B cell (primary cell): Measurements from ENCODE around the gene POU2AF1. TPM values are rescaled to one million over a fixed set of nuclear protein-coding genes. Genes with fewer than 3 reads are reported as not detected.

Experiments
- ATAC-seq: fragments of 200-7000 bp; cut with Tn5 transposase; one replicate; pipeline ENCODE4 v1.10.0; 2021; ENCODE audit warnings: low read depth, mild to moderate bottlenecking, moderate number of reproducible peaks, moderate library complexity
- CTCF ChIA-PET: fragments of 350-600 bp; sonication (Branson Sonifier 250); formaldehyde crosslinking; loops from one replicate; lab custom pipeline; 2021; ENCODE audit warnings: antibody characterized with exemption, inconsistent platforms; lab: Charles Lee
- POLR2A ChIA-PET: fragments of 350-600 bp; sonication (Branson Sonifier 250); formaldehyde crosslinking; loops from one replicate; lab custom pipeline; 2021; ENCODE audit warnings: antibody characterized with exemption; lab: Charles Lee
- DNase-seq: peaks from one replicate; pipeline ENCODE4 v3.0.0; 2013
- H2AFZ ChIP-seq: 2 replicates; pipeline ENCODE4 v1.6.1; 2012; ENCODE audit warnings: mild to moderate bottlenecking, low read depth, low read length; ENCODE audit not compliant: insufficient read depth, poor library complexity, severe bottlenecking
- H3K27ac ChIP-seq, 2 donors: 1 replicate in 1 of 2; 2 replicates in 1 of 2; pipeline ENCODE4 v1.5.1; 2012 to 2013; ENCODE audit warnings: low read length in 2 of 2, mild to moderate bottlenecking in 2 of 2, moderate library complexity in 1 of 2
- H3K27me3 ChIP-seq, 4 experiments: fragments of 200-600 bp in 1 of 4; sonication (generic) in 1 of 4; replicated peaks in 1 of 4; 1 replicate in 2 of 4; 2 replicates in 2 of 4; pipeline versions ENCODE4 v1.6.1 to v1.7.0; 2013 to 2016; ENCODE audit warnings: low read length in 3 of 4, mild to moderate bottlenecking in 2 of 4, mixed read lengths in 1 of 4, moderate library complexity in 1 of 4; ENCODE audit not compliant: insufficient read depth in 4 of 4, control insufficient read depth in 3 of 4; ENCODE audit errors: control extremely low read depth in 1 of 4
- H3K36me3 ChIP-seq, 2 experiments: replicated peaks in 1 of 2; 1 replicate in 1 of 2; 2 replicates in 1 of 2; pipeline versions ENCODE4 v1.6.1 to v1.7.1; 2013; ENCODE audit warnings: low read length in 1 of 2; ENCODE audit not compliant: insufficient read depth in 2 of 2, control insufficient read depth in 1 of 2; ENCODE audit errors: control extremely low read depth in 1 of 2, extremely low read depth in 1 of 2
- H3K4me1 ChIP-seq, 2 donors: fragments of 200-600 bp in 1 of 2; sonication (generic) in 1 of 2; 1 replicate in 1 of 2; 2 replicates in 1 of 2; pipeline versions ENCODE4 v1.5.1 to v1.6.1; 2013 to 2017; ENCODE audit warnings: low read length in 2 of 2; ENCODE audit not compliant: control insufficient read depth in 2 of 2, insufficient read depth in 2 of 2
- H3K4me2 ChIP-seq: replicated peaks from 2 replicates; pipeline ENCODE3; 2012; ENCODE audit warnings: mild to moderate bottlenecking, low read depth, low read length; ENCODE audit not compliant: poor library complexity, severe bottlenecking
- H3K4me3 ChIP-seq, 5 experiments: fragments of 200-600 bp in 1 of 5; sonication (generic) in 1 of 5; 1 replicate in 3 of 5; 2 replicates in 2 of 5; pipeline versions ENCODE4 v1.5.1 to v1.7.0; 2011 to 2016; ENCODE audit warnings: low read length in 4 of 5, mild to moderate bottlenecking in 4 of 5, low read depth in 2 of 5, control low read depth in 1 of 5, moderate library complexity in 1 of 5; ENCODE audit not compliant: insufficient read depth in 1 of 5; ENCODE audit errors: control extremely low read depth in 1 of 5, extremely low read depth in 1 of 5
- H3K79me2 ChIP-seq: fragments of 200-600 bp; sonication (generic); one replicate; pipeline ENCODE4 v1.6.0; 2016; ENCODE audit warnings: low read length; ENCODE audit not compliant: control insufficient read depth, insufficient read depth
- H3K9ac ChIP-seq: fragments of 200-600 bp; sonication (generic); 2 replicates; pipeline ENCODE4 v1.6.1; 2017; ENCODE audit warnings: mild to moderate bottlenecking, low read length, moderate library complexity
- H3K9me3 ChIP-seq, 3 donors: one replicate each; pipeline versions ENCODE4 v1.6.1 to v1.7.1; 2013; ENCODE audit warnings: low read length in 2 of 3; ENCODE audit not compliant: control insufficient read depth in 2 of 3, insufficient read depth in 1 of 3; ENCODE audit errors: control extremely low read depth in 1 of 3
- H4K20me1 ChIP-seq: 2 replicates; pipeline ENCODE4 v1.6.0; 2012; ENCODE audit warnings: mild to moderate bottlenecking, low read length; ENCODE audit not compliant: insufficient read depth, control insufficient read depth, poor library complexity, severe bottlenecking
- H3K27ac Mint-ChIP-seq: one replicate; pipeline ENCODE4 v1.8.0; 2021; ENCODE audit warnings: mixed read lengths
- H3K27me3 Mint-ChIP-seq: one replicate; pipeline ENCODE4 v1.8.0; 2021; ENCODE audit warnings: mixed read lengths
- H3K4me1 Mint-ChIP-seq: one replicate; pipeline ENCODE4 v1.8.0; 2021; ENCODE audit warnings: mixed read lengths
- H3K4me3 Mint-ChIP-seq: one replicate; pipeline ENCODE4 v1.8.0; 2021; ENCODE audit warnings: mixed read lengths
- H3K9me3 Mint-ChIP-seq: one replicate; pipeline ENCODE4 v1.8.0; 2022; ENCODE audit warnings: mixed read lengths; ENCODE audit not compliant: insufficient read depth
- EZH2 ChIP-seq: IDR thresholded peaks from 2 replicates; pipeline ENCODE4 v1.6.1; 2012; ENCODE audit warnings: borderline replicate concordance, low read depth, mild to moderate bottlenecking, moderate library complexity, low read length; ENCODE audit not compliant: insufficient read depth, poor library complexity, severe bottlenecking
- WGBS: methylation state at CpG from one replicate; pipeline ENCODE4 v1.1.5; 2013; ENCODE audit warnings: missing lambda C conversion rate; ENCODE audit not compliant: insufficient coverage; 5-methylcytosine and 5-hydroxymethylcytosine counted together
- intact Hi-C: fragments of 100-400 bp; cut with micrococcal nuclease; formaldehyde crosslinking; loops from one replicate; pipeline ENCODE4 v1.10.0; 2022
- polyA plus RNA-seq: library from polyadenylated mRNA; depleted of rRNA; stranded (reverse); fragments of >200 nt; gene quantifications from 2 replicates; pipeline ENCODE4 v1.2.3, GENCODE V29; 2012
- total RNA-seq, 2 donors: library from RNA; stranded (reverse); fragments of 120-200 nt in 1 of 2; gene quantifications; 1 replicate in 1 of 2; 2 replicates in 1 of 2; pipeline versions ENCODE4 v1.2.3 to v1.2.4, GENCODE V29; 2013 to 2022
- TF ChIP-seq, protein P1 (sequence below): fragments of 200-600 bp; IDR thresholded peaks from one replicate; pipeline ENCODE4 v1.8.0; 2022; ENCODE audit warnings: antibody characterized with exemption, mild to moderate bottlenecking

POU2AF1 gene
- total and polyA plus RNA-seq, 2 donors (not counting 1 experiment from before 2014, with no cell fraction given), result 308 to 407 TPM

DNA sequence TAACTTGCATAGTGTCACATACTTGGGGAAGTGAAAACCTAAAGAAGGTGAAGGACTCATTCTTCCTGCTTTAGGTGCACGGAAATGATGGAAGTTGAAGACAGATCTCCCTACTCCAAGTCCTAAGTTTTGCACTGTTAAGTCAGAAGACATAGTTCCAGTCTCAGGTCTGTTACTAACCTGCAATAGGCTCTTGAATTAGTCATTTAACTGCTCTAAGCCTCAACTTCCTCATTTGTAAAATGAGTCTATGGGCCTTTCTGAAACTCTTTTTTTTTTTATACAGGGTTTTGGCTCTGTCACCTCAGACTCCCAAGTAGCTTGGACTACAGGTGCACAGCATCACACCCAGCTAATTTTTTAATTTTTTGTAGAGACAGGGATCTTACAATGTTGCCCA is 30.8 kb upstream of the POU2AF1 start:
- peaks cover under 1% of the 10 kb centered on the region for H3K9me3 Mint-ChIP-seq
- H2AFZ ChIP-seq, result no peak overlapping the region
- intact Hi-C loops, result loop anchor here (1.0 kb wide), 2 partner anchors 7 to 11 kb away; no protein-coding TSS in a partner anchor
- H3K27me3 Mint-ChIP-seq, result no peaks in the 10 kb centered on the region
- TF ChIP-seq, protein P1, sequence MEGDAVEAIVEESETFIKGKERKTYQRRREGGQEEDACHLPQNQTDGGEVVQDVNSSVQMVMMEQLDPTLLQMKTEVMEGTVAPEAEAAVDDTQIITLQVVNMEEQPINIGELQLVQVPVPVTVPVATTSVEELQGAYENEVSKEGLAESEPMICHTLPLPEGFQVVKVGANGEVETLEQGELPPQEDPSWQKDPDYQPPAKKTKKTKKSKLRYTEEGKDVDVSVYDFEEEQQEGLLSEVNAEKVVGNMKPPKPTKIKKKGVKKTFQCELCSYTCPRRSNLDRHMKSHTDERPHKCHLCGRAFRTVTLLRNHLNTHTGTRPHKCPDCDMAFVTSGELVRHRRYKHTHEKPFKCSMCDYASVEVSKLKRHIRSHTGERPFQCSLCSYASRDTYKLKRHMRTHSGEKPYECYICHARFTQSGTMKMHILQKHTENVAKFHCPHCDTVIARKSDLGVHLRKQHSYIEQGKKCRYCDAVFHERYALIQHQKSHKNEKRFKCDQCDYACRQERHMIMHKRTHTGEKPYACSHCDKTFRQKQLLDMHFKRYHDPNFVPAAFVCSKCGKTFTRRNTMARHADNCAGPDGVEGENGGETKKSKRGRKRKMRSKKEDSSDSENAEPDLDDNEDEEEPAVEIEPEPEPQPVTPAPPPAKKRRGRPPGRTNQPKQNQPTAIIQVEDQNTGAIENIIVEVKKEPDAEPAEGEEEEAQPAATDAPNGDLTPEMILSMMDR, result no peak
- TF ChIP-seq EZH2, result no peak
- ATAC-seq (peak; percentile 81), DNase-seq (peak; percentile 75)
- no peaks in the 10 kb centered on the region for H3K27me3 ChIP-seq
- peak overlapping the region; percentile 67 for H3K4me3 Mint-ChIP-seq
- peak overlapping the region; percentile 4 to 60 for H3K27ac ChIP-seq
- H4K20me1 ChIP-seq, result no peaks in the 10 kb centered on the region
- H3K79me2 ChIP-seq, result peaks cover 26% of the 10 kb centered on the region
- peaks cover 64 to 74% of the 10 kb centered on the region in 2 donors for H3K4me1 ChIP-seq
- peaks cover 80% of the 10 kb centered on the region for H3K4me1 Mint-ChIP-seq
- ChIA-PET POLR2A (interaction anchor here (0.7 to 2.3 kb wide), 3 partner anchors 11 to 51 kb away, joined by 3 to 12 read pairs (median 11); partner anchors contain the start of gene POU2AF1), CTCF (interaction anchor here (0.8 to 27.6 kb wide), 9 partner anchors 9 to 127 kb away, joined by 3 to 922 read pairs (median 4); partner anchors contain the start of gene POU2AF1)
- H3K9me3 ChIP-seq, result peaks cover 0 to 2% (median 0%) of the 10 kb centered on the region in 3 donors
- 29% methylated on average over 1 of the region's 1 CpG for WGBS
- peak overlapping the region; percentile 90 for H3K27ac Mint-ChIP-seq
- H3K9ac ChIP-seq, result no peak overlapping the region
- no peaks in the 10 kb centered on the region for H3K36me3 ChIP-seq
- H3K4me2 ChIP-seq, result peak overlapping the region; percentile 62
- no peak overlapping the region for H3K4me3 ChIP-seq
